B cell (primary cell): ENCODE measurements around the gene SPTB. TPM values are rescaled to one million over a fixed set of nuclear protein-coding genes. Genes with fewer than 3 reads are reported as not detected.

Experiments used
- ATAC-seq: fragments of 200-7000 bp; cut with Tn5 transposase; one replicate; pipeline ENCODE4 v1.10.0; 2021; ENCODE audit warnings: low read depth, mild to moderate bottlenecking, moderate number of reproducible peaks, moderate library complexity
- CTCF ChIA-PET: fragments of 350-600 bp; sonication (Branson Sonifier 250); formaldehyde crosslinking; loops from one replicate; lab custom pipeline; 2021; ENCODE audit warnings: antibody characterized with exemption, inconsistent platforms; lab: Charles Lee
- POLR2A ChIA-PET: fragments of 350-600 bp; sonication (Branson Sonifier 250); formaldehyde crosslinking; loops from one replicate; lab custom pipeline; 2021; ENCODE audit warnings: antibody characterized with exemption; lab: Charles Lee
- DNase-seq: peaks from one replicate; pipeline ENCODE4 v3.0.0; 2013
- H2AFZ ChIP-seq: 2 replicates; pipeline ENCODE4 v1.6.1; 2012; ENCODE audit warnings: mild to moderate bottlenecking, low read depth, low read length; ENCODE audit not compliant: insufficient read depth, poor library complexity, severe bottlenecking
- H3K27ac ChIP-seq, 2 donors: 1 replicate in 1 of 2; 2 replicates in 1 of 2; pipeline ENCODE4 v1.5.1; 2012 to 2013; ENCODE audit warnings: low read length in 2 of 2, mild to moderate bottlenecking in 2 of 2, moderate library complexity in 1 of 2
- H3K27me3 ChIP-seq, 4 experiments: fragments of 200-600 bp in 1 of 4; sonication (generic) in 1 of 4; replicated peaks in 1 of 4; 1 replicate in 2 of 4; 2 replicates in 2 of 4; pipeline versions ENCODE4 v1.6.1 to v1.7.0; 2013 to 2016; ENCODE audit warnings: low read length in 3 of 4, mild to moderate bottlenecking in 2 of 4, mixed read lengths in 1 of 4, moderate library complexity in 1 of 4; ENCODE audit not compliant: insufficient read depth in 4 of 4, control insufficient read depth in 3 of 4; ENCODE audit errors: control extremely low read depth in 1 of 4
- H3K36me3 ChIP-seq, 2 experiments: replicated peaks in 1 of 2; 1 replicate in 1 of 2; 2 replicates in 1 of 2; pipeline versions ENCODE4 v1.6.1 to v1.7.1; 2013; ENCODE audit warnings: low read length in 1 of 2; ENCODE audit not compliant: insufficient read depth in 2 of 2, control insufficient read depth in 1 of 2; ENCODE audit errors: control extremely low read depth in 1 of 2, extremely low read depth in 1 of 2
- H3K4me1 ChIP-seq, 2 donors: fragments of 200-600 bp in 1 of 2; sonication (generic) in 1 of 2; 1 replicate in 1 of 2; 2 replicates in 1 of 2; pipeline versions ENCODE4 v1.5.1 to v1.6.1; 2013 to 2017; ENCODE audit warnings: low read length in 2 of 2; ENCODE audit not compliant: control insufficient read depth in 2 of 2, insufficient read depth in 2 of 2
- H3K4me2 ChIP-seq: replicated peaks from 2 replicates; pipeline ENCODE3; 2012; ENCODE audit warnings: mild to moderate bottlenecking, low read depth, low read length; ENCODE audit not compliant: poor library complexity, severe bottlenecking
- H3K4me3 ChIP-seq, 5 experiments: fragments of 200-600 bp in 1 of 5; sonication (generic) in 1 of 5; 1 replicate in 3 of 5; 2 replicates in 2 of 5; pipeline versions ENCODE4 v1.5.1 to v1.7.0; 2011 to 2016; ENCODE audit warnings: low read length in 4 of 5, mild to moderate bottlenecking in 4 of 5, low read depth in 2 of 5, control low read depth in 1 of 5, moderate library complexity in 1 of 5; ENCODE audit not compliant: insufficient read depth in 1 of 5; ENCODE audit errors: control extremely low read depth in 1 of 5, extremely low read depth in 1 of 5
- H3K79me2 ChIP-seq: fragments of 200-600 bp; sonication (generic); one replicate; pipeline ENCODE4 v1.6.0; 2016; ENCODE audit warnings: low read length; ENCODE audit not compliant: control insufficient read depth, insufficient read depth
- H3K9ac ChIP-seq: fragments of 200-600 bp; sonication (generic); 2 replicates; pipeline ENCODE4 v1.6.1; 2017; ENCODE audit warnings: mild to moderate bottlenecking, low read length, moderate library complexity
- H3K9me3 ChIP-seq, 3 donors: one replicate each; pipeline versions ENCODE4 v1.6.1 to v1.7.1; 2013; ENCODE audit warnings: low read length in 2 of 3; ENCODE audit not compliant: control insufficient read depth in 2 of 3, insufficient read depth in 1 of 3; ENCODE audit errors: control extremely low read depth in 1 of 3
- H4K20me1 ChIP-seq: 2 replicates; pipeline ENCODE4 v1.6.0; 2012; ENCODE audit warnings: mild to moderate bottlenecking, low read length; ENCODE audit not compliant: insufficient read depth, control insufficient read depth, poor library complexity, severe bottlenecking
- H3K27ac Mint-ChIP-seq: one replicate; pipeline ENCODE4 v1.8.0; 2021; ENCODE audit warnings: mixed read lengths
- H3K27me3 Mint-ChIP-seq: one replicate; pipeline ENCODE4 v1.8.0; 2021; ENCODE audit warnings: mixed read lengths
- H3K4me1 Mint-ChIP-seq: one replicate; pipeline ENCODE4 v1.8.0; 2021; ENCODE audit warnings: mixed read lengths
- H3K4me3 Mint-ChIP-seq: one replicate; pipeline ENCODE4 v1.8.0; 2021; ENCODE audit warnings: mixed read lengths
- H3K9me3 Mint-ChIP-seq: one replicate; pipeline ENCODE4 v1.8.0; 2022; ENCODE audit warnings: mixed read lengths; ENCODE audit not compliant: insufficient read depth
- CTCF ChIP-seq: fragments of 200-600 bp; IDR thresholded peaks from one replicate; pipeline ENCODE4 v1.8.0; 2022; ENCODE audit warnings: antibody characterized with exemption, mild to moderate bottlenecking
- EZH2 ChIP-seq: IDR thresholded peaks from 2 replicates; pipeline ENCODE4 v1.6.1; 2012; ENCODE audit warnings: borderline replicate concordance, low read depth, mild to moderate bottlenecking, moderate library complexity, low read length; ENCODE audit not compliant: insufficient read depth, poor library complexity, severe bottlenecking
- WGBS: methylation state at CpG from one replicate; pipeline ENCODE4 v1.1.5; 2013; ENCODE audit warnings: missing lambda C conversion rate; ENCODE audit not compliant: insufficient coverage; 5-methylcytosine and 5-hydroxymethylcytosine counted together
- intact Hi-C: fragments of 100-400 bp; cut with micrococcal nuclease; formaldehyde crosslinking; loops from one replicate; pipeline ENCODE4 v1.10.0; 2022
- polyA plus RNA-seq: library from polyadenylated mRNA; depleted of rRNA; stranded (reverse); fragments of >200 nt; gene quantifications from 2 replicates; pipeline ENCODE4 v1.2.3, GENCODE V29; 2012
- total RNA-seq, 2 donors: library from RNA; stranded (reverse); fragments of 120-200 nt in 1 of 2; gene quantifications; 1 replicate in 1 of 2; 2 replicates in 1 of 2; pipeline versions ENCODE4 v1.2.3 to v1.2.4, GENCODE V29; 2013 to 2022

Gene SPTB
- total and polyA plus RNA-seq, 2 donors (not counting 1 experiment from before 2014, with no cell fraction given), result 0.12 TPM; not detected in 1

- H3K9me3 Mint-ChIP-seq, result no peaks in the 10 kb centered on the region
- H3K79me2 ChIP-seq, result no peaks in the 10 kb centered on the region
- peaks cover 6% of the 10 kb centered on the region in 2 donors for H3K4me1 ChIP-seq
- peak; percentile 73 for ATAC-seq
- intact Hi-C loops, result loop anchor here (5.0 kb wide), 2 partner anchors 127 to 423 kb away; no protein-coding TSS in a partner anchor
- WGBS, result 38% methylated on average over 21 of the region's 29 CpGs
- H3K4me1 Mint-ChIP-seq, result peaks cover 13% of the 10 kb centered on the region
- H3K4me3 Mint-ChIP-seq, result peak overlapping the region; percentile 54
- H3K36me3 ChIP-seq, result no peaks in the 10 kb centered on the region
- H3K27ac Mint-ChIP-seq, result no peak overlapping the region
- ChIA-PET CTCF (interaction anchor here (0.5 to 2.3 kb wide), 12 partner anchors 9 to 421 kb away, joined by 3 to 12 read pairs (median 4); partner anchors contain the start of gene HSPA2), POLR2A (no interaction called here)
- no peak overlapping the region for H3K9ac ChIP-seq
- H2AFZ ChIP-seq, result peak overlapping the region; percentile 56
- H3K4me3 ChIP-seq, result peak overlapping the region in 1 of 5 experiments; percentile 15
- peaks cover 30% of the 10 kb centered on the region for H3K27me3 Mint-ChIP-seq
- H4K20me1 ChIP-seq, result no peaks in the 10 kb centered on the region
- peak; percentile 73 for DNase-seq
- H3K27me3 ChIP-seq, result peaks cover 0 to 14% (median 6%) of the 10 kb centered on the region in 4 experiments
- H3K27ac ChIP-seq, result no peak overlapping the region
- H3K9me3 ChIP-seq, result no peaks in the 10 kb centered on the region
- H3K4me2 ChIP-seq, result peak overlapping the region; percentile 72
- TF ChIP-seq EZH2 (no peak), CTCF (peak; percentile 73)
Observed at GRCh38 chr14:64764641-64765520, 114.8 kb downstream of the SPTB start.
